WI38 (cell line): ENCODE data around the gene SNX13.

Source experiments
- H3K4me3 ChIP-seq: 2 replicates; pipeline ENCODE4 v1.5.1; 2011; ENCODE audit warnings: low read depth, mild to moderate bottlenecking, control low read depth, low read length
- TF ChIP-seq, protein P1 (sequence below): IDR thresholded peaks from 2 replicates; pipeline ENCODE4 v1.5.1; 2012; ENCODE audit warnings: low read depth, mild to moderate bottlenecking, control low read depth, low read length

SNX13 gene

GRCh38 chr7:17983221-17984062, 43.1 kb upstream of the SNX13 start:
- no peak overlapping the region for H3K4me3 ChIP-seq
- TF ChIP-seq, protein P1, sequence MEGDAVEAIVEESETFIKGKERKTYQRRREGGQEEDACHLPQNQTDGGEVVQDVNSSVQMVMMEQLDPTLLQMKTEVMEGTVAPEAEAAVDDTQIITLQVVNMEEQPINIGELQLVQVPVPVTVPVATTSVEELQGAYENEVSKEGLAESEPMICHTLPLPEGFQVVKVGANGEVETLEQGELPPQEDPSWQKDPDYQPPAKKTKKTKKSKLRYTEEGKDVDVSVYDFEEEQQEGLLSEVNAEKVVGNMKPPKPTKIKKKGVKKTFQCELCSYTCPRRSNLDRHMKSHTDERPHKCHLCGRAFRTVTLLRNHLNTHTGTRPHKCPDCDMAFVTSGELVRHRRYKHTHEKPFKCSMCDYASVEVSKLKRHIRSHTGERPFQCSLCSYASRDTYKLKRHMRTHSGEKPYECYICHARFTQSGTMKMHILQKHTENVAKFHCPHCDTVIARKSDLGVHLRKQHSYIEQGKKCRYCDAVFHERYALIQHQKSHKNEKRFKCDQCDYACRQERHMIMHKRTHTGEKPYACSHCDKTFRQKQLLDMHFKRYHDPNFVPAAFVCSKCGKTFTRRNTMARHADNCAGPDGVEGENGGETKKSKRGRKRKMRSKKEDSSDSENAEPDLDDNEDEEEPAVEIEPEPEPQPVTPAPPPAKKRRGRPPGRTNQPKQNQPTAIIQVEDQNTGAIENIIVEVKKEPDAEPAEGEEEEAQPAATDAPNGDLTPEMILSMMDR: no peak

DNA sequence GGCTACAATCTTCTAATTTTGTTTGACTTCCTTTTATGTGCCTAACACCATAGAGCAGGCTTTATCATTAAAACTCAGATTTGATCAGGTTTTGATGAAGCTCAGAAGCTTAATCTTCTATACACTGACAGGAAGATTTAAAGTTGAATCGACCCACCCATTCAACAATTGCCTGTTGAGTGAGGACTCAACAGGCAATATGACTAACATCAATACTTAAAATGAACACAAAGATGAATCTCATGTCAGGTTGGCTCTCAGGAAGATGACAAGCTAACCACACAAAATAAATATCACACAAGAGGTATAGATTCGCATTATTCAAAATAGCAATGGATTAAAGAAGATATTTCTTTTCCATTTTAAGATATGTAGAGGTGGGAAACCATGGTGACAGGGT, 36.7 kb upstream of the SNX13 start:
- H3K4me3 ChIP-seq: no peak overlapping the region
- TF ChIP-seq, protein P1: no peak

DNA sequence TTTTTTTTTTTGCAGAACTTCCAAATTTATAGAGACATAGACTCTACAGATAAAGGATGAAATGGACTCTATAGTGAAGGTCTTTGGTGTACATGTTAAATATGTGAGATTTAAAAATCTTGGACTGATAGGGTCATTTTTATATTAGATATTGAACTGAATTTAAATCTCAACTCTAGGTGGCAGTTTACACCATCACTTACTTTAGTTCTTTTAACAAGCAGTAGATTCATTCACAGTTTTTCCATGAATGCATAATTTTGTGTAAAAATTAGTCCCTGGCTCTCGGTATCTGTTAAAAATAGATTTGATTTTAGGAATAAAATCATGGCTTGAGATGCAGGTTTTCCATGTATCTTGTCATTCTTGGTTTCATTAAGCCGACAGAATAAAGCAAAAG, 31.1 kb upstream of the SNX13 start:
- TF ChIP-seq, protein P1: no peak
- no peak overlapping the region for H3K4me3 ChIP-seq

DNA sequence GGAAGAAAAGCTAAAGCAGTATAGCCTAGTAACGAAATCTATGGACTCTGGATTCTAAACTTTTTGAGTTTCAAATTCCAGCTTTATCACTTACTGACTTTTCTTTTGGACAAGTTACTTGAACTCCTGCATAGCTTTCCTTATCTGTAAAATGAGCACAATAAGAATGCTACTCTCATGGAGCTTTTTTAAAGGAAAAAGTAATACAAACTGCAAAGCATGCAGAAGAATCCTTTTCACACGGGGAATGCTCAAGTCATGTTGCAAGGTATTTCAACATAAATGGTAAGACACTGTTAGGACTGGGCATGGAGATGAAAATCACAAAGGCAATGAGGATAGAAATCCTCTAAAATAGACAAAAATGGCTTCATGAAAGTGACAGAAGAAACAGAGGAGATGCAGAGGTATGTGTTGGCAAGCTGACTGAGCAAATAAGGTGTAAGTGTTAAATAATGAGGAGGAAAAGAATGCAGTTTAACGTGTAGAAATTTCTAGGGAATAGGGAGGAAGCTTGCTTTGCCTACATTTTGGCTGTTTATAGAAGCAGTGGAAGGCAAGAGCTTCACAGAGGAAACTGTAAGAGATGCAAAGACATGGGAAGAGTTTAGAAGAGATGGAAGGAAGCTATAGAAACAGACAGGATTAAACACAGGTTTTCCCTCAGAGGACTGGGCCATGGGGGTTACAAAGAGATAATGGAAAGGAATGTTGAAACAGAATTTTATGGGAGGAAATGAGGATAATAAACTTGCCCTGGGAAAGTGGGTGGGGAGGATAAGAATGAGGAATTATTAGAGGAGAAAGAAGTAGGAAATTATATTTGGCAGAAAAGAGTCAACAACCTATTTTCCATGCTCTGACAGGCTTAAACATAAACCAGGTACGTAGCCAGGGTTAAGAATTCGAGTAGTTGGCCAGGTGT, 28.8 kb upstream of the SNX13 start:
- no peak overlapping the region for H3K4me3 ChIP-seq
- TF ChIP-seq, protein P1: no peak

GRCh38 chr7:17966706-17967105, 26.4 kb upstream of the SNX13 start:
- TF ChIP-seq, protein P1: no peak
- no peak overlapping the region for H3K4me3 ChIP-seq

DNA sequence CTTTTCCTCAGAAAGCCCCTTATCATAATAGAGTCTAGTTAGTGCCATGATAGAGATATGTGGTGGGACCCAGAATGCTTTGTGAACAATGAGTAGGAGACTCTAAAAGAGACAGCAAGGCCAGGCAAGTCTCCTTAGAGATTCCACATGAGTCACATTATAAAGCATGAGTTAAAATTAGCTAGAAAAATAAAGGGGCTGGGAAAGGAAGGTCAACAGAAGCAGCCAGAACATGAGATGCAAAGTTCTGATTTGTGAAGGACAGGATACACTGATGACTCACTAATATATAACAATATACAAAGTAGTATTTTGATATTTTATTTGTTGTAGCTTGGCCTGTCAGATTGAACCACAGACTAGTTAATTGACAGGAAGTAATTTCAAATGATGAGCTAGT, 25.3 kb upstream of the SNX13 start:
- TF ChIP-seq, protein P1: no peak
- no peak overlapping the region for H3K4me3 ChIP-seq

- H3K4me3 ChIP-seq: no peak overlapping the region
- TF ChIP-seq, protein P1: no peak
Observed at GRCh38 chr7:17963281-17963680, 23.0 kb upstream of the SNX13 start.
